GM12878 (cell line): ENCODE results near the gene ITSN1. TPM values are rescaled to one million over a fixed set of nuclear protein-coding genes. Genes with fewer than 3 reads are reported as not detected.

Source experiments
- ATAC-seq: fragments of 200-7000 bp; cut with Tn5 transposase; 3 replicates; pipeline ENCODE4 v1.9.1; 2020; ENCODE audit warnings: mild to moderate bottlenecking, moderate library complexity
- BruUV-seq: library from RNA; stranded (reverse); fragments of 400-500 nt; replicated peaks from 2 replicates; lab custom pipeline; 2021; lab: Mats Ljungman, UMichigan
- CTCF ChIA-PET: fragments of 300-600 bp; sonication (Branson Sonifier 250); formaldehyde crosslinking; extraction: SDS; loops from one replicate; lab custom pipeline; 2021; ENCODE audit warnings: inconsistent platforms; lab: Yijun Ruan, JAX
- POLR2A ChIA-PET: fragments of 350-600 bp; formaldehyde crosslinking; extraction: SDS; loops from one replicate; lab custom pipeline; 2021; ENCODE audit warnings: inconsistent platforms; lab: Charles Lee
- RAD21 ChIA-PET: fragments of 300-600 bp; sonication (Branson Sonifier 250); formaldehyde crosslinking; loops from one replicate; lab custom pipeline; 2023; ENCODE audit warnings: antibody characterized with exemption; ENCODE audit not compliant: unreplicated experiment; lab: Charles Lee
- SMC1A ChIA-PET: fragments of 300-600 bp; sonication (Branson Sonifier 250); formaldehyde crosslinking; loops from one replicate; lab custom pipeline; 2023; ENCODE audit not compliant: unreplicated experiment, uncharacterized antibody; lab: Charles Lee
- DNase-seq: peaks from one replicate; pipeline ENCODE4 v3.0.0-alpha.2; 2011; ENCODE audit warnings: low read depth, low spot score
- FAIRE-seq: peaks from 3 replicates; lab custom pipeline; 2011; peaks lifted over from hg19 to GRCh38; lab: Jason Lieb, UNC
- H2AFZ ChIP-seq: 2 replicates; pipeline ENCODE4 v1.6.0; 2011; ENCODE audit warnings: low read depth, low read length, control low read depth; ENCODE audit not compliant: control insufficient read depth
- H3K27ac ChIP-seq: 2 replicates; pipeline ENCODE4 v1.5.1; 2011; ENCODE audit warnings: control low read depth; ENCODE audit not compliant: control insufficient read depth, insufficient read depth
- H3K27me3 ChIP-seq, 2 experiments: replicated peaks in 1 of 2; 2 replicates each; pipeline versions ENCODE4 v1.6.0 to v1.6.1; 2011; ENCODE audit warnings: low read length in 1 of 2; ENCODE audit not compliant: control insufficient read depth in 2 of 2, insufficient read depth in 2 of 2
- H3K36me3 ChIP-seq, 2 experiments: 2 replicates each; pipeline ENCODE4 v1.5.1; 2011; ENCODE audit warnings: low read length in 1 of 2; ENCODE audit not compliant: control insufficient read depth in 2 of 2, insufficient read depth in 2 of 2
- H3K4me1 ChIP-seq: 2 replicates; pipeline ENCODE4 v1.6.1; 2011; ENCODE audit warnings: mild to moderate bottlenecking, low read length, moderate library complexity, mixed read lengths; ENCODE audit not compliant: control insufficient read depth, insufficient read depth
- H3K4me2 ChIP-seq: 2 replicates; pipeline ENCODE4 v1.6.0; 2011; ENCODE audit warnings: control low read depth; ENCODE audit not compliant: control insufficient read depth, insufficient read depth
- H3K4me3 ChIP-seq: fragments of 200-600 bp; sonication (generic); 2 replicates; pipeline ENCODE4 v1.5.1; 2016
- H3K79me2 ChIP-seq: 2 replicates; pipeline ENCODE4 v1.6.0; 2011; ENCODE audit warnings: low read length; ENCODE audit not compliant: control insufficient read depth, insufficient read depth
- H3K9ac ChIP-seq: 2 replicates; pipeline ENCODE4 v1.8.0; 2011; ENCODE audit warnings: low read length, control low read depth, mixed read lengths; ENCODE audit not compliant: control insufficient read depth, insufficient read depth
- H3K9me3 ChIP-seq: replicated peaks from 3 replicates; pipeline ENCODE4 v1.5.1; 2011; ENCODE audit warnings: mild to moderate bottlenecking, low read length; ENCODE audit not compliant: control insufficient read depth, insufficient read depth
- H4K20me1 ChIP-seq: 2 replicates; pipeline ENCODE4 v1.6.0; 2011; ENCODE audit not compliant: control insufficient read depth, insufficient read depth
- EZH2 ChIP-seq: IDR thresholded peaks from 2 replicates; pipeline ENCODE4 v1.6.1; 2012; ENCODE audit warnings: low read depth, mild to moderate bottlenecking, control low read depth, inconsistent platforms, low read length, borderline replicate concordance; ENCODE audit not compliant: control insufficient read depth
- IKZF1 ChIP-seq: fragments of 450-650 bp; conservative IDR thresholded peaks from 2 replicates; pipeline ENCODE4 v1.6.1; 2017; ENCODE audit warnings: antibody characterized with exemption, mild to moderate bottlenecking
- KAT2A ChIP-seq: conservative IDR thresholded peaks from 2 replicates; pipeline ENCODE4 v1.6.1; 2011; ENCODE audit warnings: low read depth, low read length; ENCODE audit not compliant: control insufficient read depth
- PAX8 ChIP-seq: fragments of 450-650 bp; IDR thresholded peaks from 2 replicates; pipeline ENCODE4 v1.6.1; 2017; ENCODE audit warnings: mild to moderate bottlenecking, moderate library complexity
- PKNOX1 ChIP-seq: fragments of 450-650 bp; IDR thresholded peaks from 2 replicates; pipeline ENCODE4 v1.6.1; 2016; ENCODE audit warnings: mild to moderate bottlenecking
- PRDM15 ChIP-seq: fragments of 450-650 bp; formaldehyde crosslinking; IDR thresholded peaks from 2 replicates; pipeline ENCODE4 v1.4.0; 2020; ENCODE audit warnings: mild to moderate bottlenecking, moderate library complexity
- RAD21 ChIP-seq: IDR thresholded peaks from 2 replicates; pipeline ENCODE4 v1.6.1; 2011; ENCODE audit warnings: mild to moderate bottlenecking, low read depth, low read length, moderate library complexity; ENCODE audit not compliant: insufficient read depth
- RCOR1 ChIP-seq: conservative IDR thresholded peaks from 2 replicates; pipeline ENCODE4 v1.6.1; 2012; ENCODE audit warnings: low read depth, low read length, improper control_type of control experiment
- RELB ChIP-seq: fragments of 450-650 bp; IDR thresholded peaks from 2 replicates; pipeline ENCODE4 v1.6.1; 2017; ENCODE audit warnings: low read depth, mild to moderate bottlenecking, moderate library complexity
- SIN3A ChIP-seq: IDR thresholded peaks from 2 replicates; pipeline ENCODE4 v1.6.1; 2012; ENCODE audit warnings: low read depth, low read length, improper control_type of control experiment
- SP1 ChIP-seq: IDR thresholded peaks from one replicate; pipeline ENCODE4 v1.6.1; 2011; ENCODE audit warnings: low read depth, low read length
- SREBF1 ChIP-seq: IDR thresholded peaks from 2 replicates; pipeline ENCODE4 v1.6.1; 2012; ENCODE audit warnings: mild to moderate bottlenecking, low read length
- TCF12 ChIP-seq: IDR thresholded peaks from 2 replicates; pipeline ENCODE4 v1.6.1; 2011; ENCODE audit warnings: low read depth, mild to moderate bottlenecking, low read length
- YBX1 ChIP-seq: fragments of 450-650 bp; IDR thresholded peaks from 2 replicates; pipeline ENCODE4 v1.6.1; 2016; ENCODE audit warnings: antibody characterized with exemption
- ZNF687 ChIP-seq: fragments of 450-650 bp; IDR thresholded peaks from 2 replicates; pipeline ENCODE4 v1.6.1; 2017; ENCODE audit warnings: mild to moderate bottlenecking, moderate library complexity
- WGBS: methylation state at CpG from one replicate; pipeline ENCODE4 v1.1.6; 2016; ENCODE audit warnings: low lambda C conversion rate; ENCODE audit not compliant: insufficient replicate concordance, insufficient coverage; ENCODE audit errors: missing lambda C conversion rate; 5-methylcytosine and 5-hydroxymethylcytosine counted together
- in situ Hi-C: fragments of 300-500 bp; cut with MboI; formaldehyde crosslinking; loops from 9 replicates; pipeline ENCODE4 v1.14.3; 2018; ENCODE audit warnings: mixed read lengths
- intact Hi-C: fragments of 100-400 bp; cut with micrococcal nuclease; formaldehyde crosslinking; loops from one replicate; pipeline ENCODE4 v1.14.2; 2022; ENCODE audit not compliant: unreplicated experiment
- polyA plus RNA-seq, 11 experiments: library from polyadenylated mRNA; depleted of rRNA in 4 of 11; unstranded in 6 of 11; stranded (reverse) in 5 of 11; fragments of >200 nt; fragmentation: Nextera tagmentation in 4 of 11; fragmentation: Illumina TruSeq in 1 of 11; extraction: Ambion mirVana in 4 of 11; extraction: Trizol in 1 of 11; gene quantifications; 1 replicate in 1 of 11; 2 replicates in 10 of 11; pipeline versions ENCODE4 v1.2.1 to v1.2.3, GENCODE V29; 2011 to 2016; ENCODE audit warnings: inconsistent platforms in 2 of 11, missing spikeins in 2 of 11, low read depth in 1 of 11
- total RNA-seq, 4 experiments: library from RNA; depleted of rRNA in 3 of 4; stranded (reverse); fragments of >200 nt in 3 of 4; fragmentation: Illumina TruSeq in 1 of 4; extraction: Trizol in 1 of 4; gene quantifications; 2 replicates each; pipeline versions ENCODE4 v1.2.1 to v1.2.3, GENCODE V29; 2013 to 2021

ITSN1 gene
- total and polyA plus RNA-seq, 10 of the 15 experiments (the other 5 are each of a cell fraction or from before 2014, with no cell fraction given), result 0.89 to 10.6 (median 4.8) TPM

GRCh38 chr21:33817138-33817537 lies 174.8 kb downstream of the ITSN1 start:
- no peak overlapping the region for H2AFZ ChIP-seq
- H3K27me3 ChIP-seq, result no peaks in the 10 kb centered on the region
- H3K4me2 ChIP-seq, result no peak overlapping the region
- no peaks in the 10 kb centered on the region for H4K20me1 ChIP-seq
- no peaks in the 10 kb centered on the region for H3K79me2 ChIP-seq
- H3K4me3 ChIP-seq, result no peak overlapping the region
- intact Hi-C loops, result no loop called here
- ChIA-PET POLR2A (no interaction called here), RAD21 (no interaction called here), CTCF (no interaction called here), SMC1A (no interaction called here)
- 52% methylated on average over 7 of the region's 7 CpGs for WGBS
- no peak overlapping the region for H3K27ac ChIP-seq
- no TSS peak for BruUV-seq
- TF ChIP-seq PKNOX1, result no peak
- no peak for TF ChIP-seq SP1
- no peak for TF ChIP-seq SIN3A
- TF ChIP-seq ZNF687, result no peak
- TF ChIP-seq IKZF1, result no peak
- TF ChIP-seq RELB, result no peak
- TF ChIP-seq RCOR1, result no peak
- no peak for TF ChIP-seq SREBF1
- no peak for TF ChIP-seq PAX8
- TF ChIP-seq TCF12, result no peak
- no peak for TF ChIP-seq PRDM15 (CRISPR knock-in tag)
- TF ChIP-seq EZH2, result no peak
- no peak for TF ChIP-seq RAD21
- no peak for TF ChIP-seq KAT2A
- no peak for TF ChIP-seq YBX1
- FAIRE-seq (no peak), ATAC-seq (no peak), DNase-seq (no peak)
- in situ Hi-C loops, result no loop called here
- no peaks in the 10 kb centered on the region for H3K36me3 ChIP-seq
- H3K9ac ChIP-seq, result no peak overlapping the region
- no peaks in the 10 kb centered on the region for H3K4me1 ChIP-seq
- H3K9me3 ChIP-seq, result no peaks in the 10 kb centered on the region
